Ovary (tissue), 3 donors: ENCODE data around the gene UBE2E1.

Experiments used
- POLR2A ChIP-seq: fragments of 450-650 bp; IDR thresholded peaks from one replicate; pipeline ENCODE4 v1.6.1; 2017; ENCODE audit warnings: antibody characterized with exemption, mild to moderate bottlenecking, moderate library complexity
- TF ChIP-seq, protein P1 (sequence below), 3 donors: fragments of 450-650 bp in 2 of 3; fragments of 200-600 bp in 1 of 3; IDR thresholded peaks; one replicate each; pipeline versions ENCODE4 v1.5.1 to v1.8.0; 2016 to 2022; ENCODE audit warnings: antibody characterized with exemption in 3 of 3, mild to moderate bottlenecking in 1 of 3
- donor health status: DM: no; HTN: no; CAD: no.

- no peak for TF ChIP-seq POLR2A
- TF ChIP-seq, protein P1, sequence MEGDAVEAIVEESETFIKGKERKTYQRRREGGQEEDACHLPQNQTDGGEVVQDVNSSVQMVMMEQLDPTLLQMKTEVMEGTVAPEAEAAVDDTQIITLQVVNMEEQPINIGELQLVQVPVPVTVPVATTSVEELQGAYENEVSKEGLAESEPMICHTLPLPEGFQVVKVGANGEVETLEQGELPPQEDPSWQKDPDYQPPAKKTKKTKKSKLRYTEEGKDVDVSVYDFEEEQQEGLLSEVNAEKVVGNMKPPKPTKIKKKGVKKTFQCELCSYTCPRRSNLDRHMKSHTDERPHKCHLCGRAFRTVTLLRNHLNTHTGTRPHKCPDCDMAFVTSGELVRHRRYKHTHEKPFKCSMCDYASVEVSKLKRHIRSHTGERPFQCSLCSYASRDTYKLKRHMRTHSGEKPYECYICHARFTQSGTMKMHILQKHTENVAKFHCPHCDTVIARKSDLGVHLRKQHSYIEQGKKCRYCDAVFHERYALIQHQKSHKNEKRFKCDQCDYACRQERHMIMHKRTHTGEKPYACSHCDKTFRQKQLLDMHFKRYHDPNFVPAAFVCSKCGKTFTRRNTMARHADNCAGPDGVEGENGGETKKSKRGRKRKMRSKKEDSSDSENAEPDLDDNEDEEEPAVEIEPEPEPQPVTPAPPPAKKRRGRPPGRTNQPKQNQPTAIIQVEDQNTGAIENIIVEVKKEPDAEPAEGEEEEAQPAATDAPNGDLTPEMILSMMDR (IDR thresholded peaks at IDR 0.05) = no peak
Observed at GRCh38 chr3:23894254-23895061, 88.7 kb downstream of the UBE2E1 start.
